Endothelial cell of hepatic sinusoid (primary cell): ENCODE results near the gene PDGFC.

Experiments
- in situ Hi-C: cut with HindIII; loops from 2 replicates; pipeline ENCODE4 v1.10.0; 2017; ENCODE audit warnings: low sequenced_read_pairs

PDGFC gene

GRCh38 chr4:156975686-156976085 lies 4.1 kb upstream of the PDGFC start:
- in situ Hi-C loops = no loop called here

- in situ Hi-C loops = no loop called here
Observed at GRCh38 chr4:156974264-156974663, 2.7 kb upstream of the PDGFC start.

- in situ Hi-C loops = no loop called here
Observed at GRCh38 chr4:156972379-156973015, 898 bp upstream of the PDGFC start.

- in situ Hi-C loops = no loop called here
Observed at GRCh38 chr4:156971165-156971675, 379 bp downstream of the PDGFC start.

GRCh38 chr4:156970501-156971164 lies 966 bp downstream of the PDGFC start:
- in situ Hi-C loops = no loop called here

- in situ Hi-C loops = no loop called here
Observed at GRCh38 chr4:156969911-156970310, 1.7 kb downstream of the PDGFC start.

- in situ Hi-C loops = no loop called here
Observed at GRCh38 chr4:156969101-156969500, 2.5 kb downstream of the PDGFC start.

GRCh38 chr4:156968479-156968984 lies 3.1 kb downstream of the PDGFC start:
- in situ Hi-C loops = no loop called here

GRCh38 chr4:156966836-156967235 lies 4.8 kb downstream of the PDGFC start:
- in situ Hi-C loops = no loop called here

- in situ Hi-C loops = no loop called here
Observed at GRCh38 chr4:156963419-156963818, 8.2 kb downstream of the PDGFC start.

- in situ Hi-C loops = no loop called here
Observed at GRCh38 chr4:156962528-156962974, 9.0 kb downstream of the PDGFC start.

GRCh38 chr4:156962058-156962358 lies 9.6 kb downstream of the PDGFC start:
- in situ Hi-C loops = no loop called here

- in situ Hi-C loops = no loop called here
Observed at GRCh38 chr4:156961196-156962057, 10.2 kb downstream of the PDGFC start.

GRCh38 chr4:156959298-156959702 lies 12.3 kb downstream of the PDGFC start:
- in situ Hi-C loops = no loop called here

- in situ Hi-C loops = no loop called here
Observed at GRCh38 chr4:156958276-156959074, 13.1 kb downstream of the PDGFC start.

- in situ Hi-C loops = no loop called here
Observed at GRCh38 chr4:156957556-156957955, 14.0 kb downstream of the PDGFC start.

GRCh38 chr4:156956826-156957368 lies 14.7 kb downstream of the PDGFC start:
- in situ Hi-C loops = no loop called here

GRCh38 chr4:156956359-156956758 lies 15.2 kb downstream of the PDGFC start:
- in situ Hi-C loops = no loop called here

GRCh38 chr4:156954587-156954986 lies 17.0 kb downstream of the PDGFC start:
- in situ Hi-C loops = no loop called here

- in situ Hi-C loops = no loop called here
Observed at GRCh38 chr4:156953951-156954350, 17.6 kb downstream of the PDGFC start.
